Adipose tissue (tissue), 3 donors: ENCODE measurements around the gene BIRC6. TPM values are rescaled to one million over a fixed set of nuclear protein-coding genes. Genes with fewer than 3 reads are reported as not detected.
"Not testable (repeated sequence)": the region's sequence is repeated elsewhere in the genome, so short reads cannot be mapped to it uniquely, and the experiment has no call there.

Experiments
- H3K27ac ChIP-seq: one replicate; pipeline ENCODE4 v1.5.1; 2013; ENCODE audit warnings: low read depth, low read length
- WGBS, 3 donors: extraction: QIAGEN DNeasy Blood & Tissue Kit; methylation state at CpG; one replicate each; pipeline ENCODE4 v1.1.7; 2013; 5-methylcytosine and 5-hydroxymethylcytosine counted together
- polyA plus RNA-seq, 3 donors: library from polyadenylated mRNA; stranded (reverse); fragments of 200-250 nt; gene quantifications; one replicate each; pipeline ENCODE4 v1.2.3, GENCODE V29; 2013
- donor health status: healthy with polysubstance abuse.
- donor health status: Bipolar disorder and iron deficiency.
- donor health status: healthy.

BIRC6 gene
- polyA plus RNA-seq, 3 donors = 9.3 to 18.2 (median 13.4) TPM

GRCh38 chr2:32627441-32627813 lies 270.6 kb downstream of the BIRC6 start:
- 0 to 1% (median 1%) methylated on average over 16 of the region's 16 CpGs for WGBS, 3 donors
- H3K27ac ChIP-seq = no peak overlapping the region

GRCh38 chr2:32627814-32628579 lies 271.2 kb downstream of the BIRC6 start, which contains the start of gene TTC27:
TTC27 (plus strand) TSS chr2:32628050; CDS start chr2:32628293, 243 bp downstream.
- no peak within 1 kb of the TSS for H3K27ac ChIP-seq
- WGBS, 3 donors = 0 to 1% (median 0%) methylated on average over 39 of the region's 39 CpGs

GRCh38 chr2:32632089-32632488 lies 275.3 kb downstream of the BIRC6 start:
- WGBS, 3 donors = 88 to 96% (median 89%) methylated on average over 5 of the region's 5 CpGs
- no peak overlapping the region for H3K27ac ChIP-seq

GRCh38 chr2:32633040-32633439 lies 276.2 kb downstream of the BIRC6 start:
- WGBS, 3 donors = 82 to 91% (median 91%) methylated on average over 3 of the region's 3 CpGs
- no peak overlapping the region for H3K27ac ChIP-seq

GRCh38 chr2:32638548-32638947 lies 281.7 kb downstream of the BIRC6 start:
- H3K27ac ChIP-seq = not testable (repeated sequence)
- WGBS, 3 donors = 95 to 98% (median 98%) methylated on average over 5 of the region's 5 CpGs

- no peak overlapping the region for H3K27ac ChIP-seq
- 97 to 99% (median 98%) methylated on average over 5 of the region's 5 CpGs for WGBS, 3 donors
Measured at GRCh38 chr2:32641180-32641579, 284.4 kb downstream of the BIRC6 start.

- no peak overlapping the region for H3K27ac ChIP-seq
- 60 to 82% (median 65%) methylated on average over 5 of the region's 5 CpGs for WGBS, 3 donors
Measured at GRCh38 chr2:32647180-32647651, 290.4 kb downstream of the BIRC6 start.

- no peak overlapping the region for H3K27ac ChIP-seq
- WGBS, 3 donors = 63 to 79% (median 66%) methylated on average over 7 of the region's 7 CpGs
Measured at GRCh38 chr2:32652555-32653209, 295.9 kb downstream of the BIRC6 start.

- no peak overlapping the region for H3K27ac ChIP-seq
- 39 to 95% (median 94%) methylated on average over 3 of the region's 3 CpGs for WGBS, 3 donors
Measured at GRCh38 chr2:32656069-32656468, 299.2 kb downstream of the BIRC6 start.

GRCh38 chr2:32663864-32664263 lies 307.0 kb downstream of the BIRC6 start:
- no peak overlapping the region for H3K27ac ChIP-seq
- WGBS, 3 donors = 96 to 98% (median 96%) methylated on average over 8 of the region's 8 CpGs

GRCh38 chr2:32666704-32667103 lies 309.9 kb downstream of the BIRC6 start:
- H3K27ac ChIP-seq = no peak overlapping the region
- 95 to 97% (median 97%) methylated on average over 1 of the region's 1 CpG for WGBS, 3 donors

- 74 to 100% (median 94%) methylated on average over 1 of the region's 1 CpG for WGBS, 3 donors
Measured at GRCh38 chr2:32668254-32668653, 311.4 kb downstream of the BIRC6 start.

More at GRCh38 chr2:32668254-32668653, 311.4 kb downstream of the BIRC6 start:
- no peak overlapping the region for H3K27ac ChIP-seq

Other genes with a start within 250 kb of the BIRC6 start
- 1 to 10 TPM; 4.2 to 8.2 (median 5.7) TPM for gene SLC30A6, start 191.2 kb upstream of the BIRC6 start, polyA plus RNA-seq
- 1 to 10 TPM in 2 of 3 donors, under 1 TPM in 1; 0.25 to 3.9 (median 2.3) TPM for gene NLRC4, start 92.1 kb upstream of the BIRC6 start, polyA plus RNA-seq
- 10 to 100 TPM; 12.9 to 15.7 (median 14.6) TPM for gene YIPF4, start 79.1 kb upstream of the BIRC6 start, polyA plus RNA-seq